NCI-H1105 treated with DMSO at 0.1 percent for 48 hours (cell line): ENCODE measurements around the gene ATL2.

Experiments
- DNase-seq: peaks from one replicate; lab custom pipeline; 2025; lab: John Stamatoyannopoulos, UW

Gene ATL2

DNA sequence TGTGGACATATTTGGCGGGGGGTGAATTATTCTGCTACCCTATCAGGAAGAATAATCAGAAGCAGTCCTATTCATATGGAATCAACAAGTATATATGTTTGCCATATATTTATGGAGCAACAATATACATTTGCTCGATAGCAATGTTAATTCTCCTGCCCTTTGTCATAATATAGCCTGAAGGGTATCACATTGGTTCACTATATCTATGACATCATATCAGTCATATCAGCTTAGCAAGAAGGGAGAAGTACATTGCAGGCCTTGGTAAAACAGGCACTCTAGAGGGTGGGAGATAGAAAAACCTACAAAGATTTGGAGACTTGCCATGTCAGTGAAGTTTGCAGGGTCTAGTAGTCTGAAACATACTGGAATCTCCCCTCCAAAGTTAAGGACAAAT lies 128.4 kb downstream of the ATL2 start:
- DNase-seq: no peak

- no peak for DNase-seq
Measured at GRCh38 chr2:38248255-38248654, 128.8 kb downstream of the ATL2 start.

GRCh38 chr2:38246105-38246504 lies 131.0 kb downstream of the ATL2 start:
- no peak for DNase-seq

DNA sequence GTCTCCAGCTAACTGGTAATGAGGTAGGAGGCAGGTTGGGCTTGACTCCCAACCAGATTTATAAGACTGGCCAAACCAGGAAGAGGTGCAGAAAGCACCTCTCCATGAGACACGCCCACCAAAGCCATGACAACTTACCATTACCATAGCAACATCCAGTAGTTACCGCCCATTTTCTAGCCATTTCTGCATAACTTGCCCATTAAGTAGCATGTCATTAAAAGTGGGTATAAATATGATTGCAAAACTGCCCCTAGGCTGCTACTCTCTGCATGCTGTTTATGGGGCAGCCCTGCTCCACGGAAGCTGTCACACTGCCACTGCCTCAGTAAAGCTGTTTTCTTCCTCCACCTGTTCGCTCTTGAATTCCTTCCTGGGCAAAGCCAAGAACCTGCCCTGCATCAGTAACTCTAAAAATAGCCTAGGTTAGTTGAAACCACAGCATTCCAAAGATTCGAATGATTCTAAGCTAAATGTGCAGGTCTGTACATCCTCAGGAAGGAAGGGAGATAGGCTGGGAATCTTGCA lies 131.9 kb downstream of the ATL2 start:
- DNase-seq: no peak

DNA sequence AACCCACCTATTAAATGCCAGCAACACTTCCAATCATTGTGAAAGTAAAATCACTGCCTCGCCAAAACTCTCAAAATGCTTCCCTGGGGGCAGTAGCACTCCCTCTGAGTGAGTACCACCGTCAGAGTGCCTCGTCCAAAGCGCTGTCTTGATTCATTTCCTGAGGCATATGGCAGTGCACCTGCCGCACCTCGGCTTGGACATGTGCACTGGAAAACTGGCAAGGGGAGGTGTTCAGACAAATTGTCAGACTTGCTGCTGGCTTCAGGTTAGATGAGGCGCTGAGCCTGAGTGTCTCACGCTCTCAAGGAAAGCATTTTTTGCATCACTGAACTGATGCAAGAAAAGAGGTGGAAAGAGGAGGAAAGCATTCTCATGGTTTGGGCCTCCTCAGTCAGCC lies 132.8 kb downstream of the ATL2 start:
- DNase-seq: no peak
